GM20431 (cell line): Measurements from ENCODE around the gene MYMK.

Source experiments
- in situ Hi-C: fragments of 300-500 bp; cut with MseI, MboI; formaldehyde crosslinking; loops from one replicate; pipeline ENCODE4 v1.15.0; 2020; ENCODE audit warnings: low sequenced_read_pairs; ENCODE audit not compliant: unreplicated experiment

Gene MYMK

DNA sequence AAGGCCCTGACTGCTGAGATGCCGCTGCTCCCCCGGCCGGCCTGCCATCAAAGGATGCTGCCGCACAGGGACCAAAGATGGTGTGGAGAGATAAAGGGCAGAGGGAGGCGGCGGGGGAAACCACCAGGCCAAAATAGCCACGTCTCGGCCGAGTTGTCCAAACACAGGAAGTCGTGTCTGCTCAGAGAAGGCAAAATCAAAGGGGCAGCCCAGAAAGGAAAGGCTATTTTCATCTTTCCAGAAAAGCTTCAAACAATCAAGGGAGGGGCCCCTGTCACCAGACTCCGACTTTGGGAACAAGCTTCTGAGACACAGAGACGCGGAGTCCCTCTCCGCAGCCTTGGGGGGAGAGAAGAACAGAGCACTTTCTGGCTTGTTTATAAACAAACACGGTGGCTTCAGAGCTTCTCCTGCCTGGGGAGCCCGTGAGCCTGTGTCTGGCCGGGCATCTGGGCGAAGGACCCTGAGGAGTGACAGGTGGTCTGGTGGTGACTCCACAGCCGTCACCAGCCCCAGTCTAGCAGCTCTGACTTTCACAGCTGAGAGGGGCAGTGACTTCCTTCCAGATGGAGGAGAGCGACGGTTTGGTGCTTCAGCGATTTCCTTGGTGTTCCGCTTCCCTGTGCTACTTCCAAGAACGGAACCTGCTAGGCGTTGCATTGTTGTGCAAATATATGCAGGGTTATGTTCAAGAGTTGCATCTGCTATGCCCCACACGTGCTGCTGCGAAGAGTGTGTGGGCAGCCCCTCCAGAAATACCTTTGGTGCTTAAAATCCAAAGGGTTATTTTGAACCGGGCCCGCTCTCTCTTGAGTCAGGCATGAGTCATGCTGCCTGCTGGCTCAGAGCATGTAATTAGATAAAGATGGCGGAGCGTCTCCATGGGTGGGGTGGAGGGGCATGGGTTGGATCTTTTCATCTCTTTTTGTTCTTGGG is 33.7 kb upstream of the MYMK start:
- in situ Hi-C loops = no loop called here

DNA sequence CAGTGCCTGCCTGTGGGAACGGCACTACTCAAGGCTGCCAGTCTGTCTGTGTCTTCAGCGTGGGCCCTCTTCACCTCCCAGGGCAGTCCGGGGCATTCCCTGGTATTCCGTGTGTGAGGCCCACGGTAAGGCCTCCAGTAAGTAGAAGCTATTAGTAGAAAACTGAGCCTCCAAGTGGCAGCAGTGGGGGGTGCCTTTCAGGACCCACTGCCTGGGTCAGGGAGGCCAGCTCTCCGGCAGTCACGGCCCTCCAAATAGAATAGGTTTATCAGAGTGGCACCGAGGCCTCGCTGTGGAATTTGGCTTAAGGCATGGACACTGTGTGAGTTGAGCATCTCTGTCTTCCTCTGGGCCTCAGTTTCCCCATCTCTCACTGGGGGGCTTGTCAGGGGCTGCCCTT is 32.8 kb upstream of the MYMK start:
- in situ Hi-C loops = no loop called here

DNA sequence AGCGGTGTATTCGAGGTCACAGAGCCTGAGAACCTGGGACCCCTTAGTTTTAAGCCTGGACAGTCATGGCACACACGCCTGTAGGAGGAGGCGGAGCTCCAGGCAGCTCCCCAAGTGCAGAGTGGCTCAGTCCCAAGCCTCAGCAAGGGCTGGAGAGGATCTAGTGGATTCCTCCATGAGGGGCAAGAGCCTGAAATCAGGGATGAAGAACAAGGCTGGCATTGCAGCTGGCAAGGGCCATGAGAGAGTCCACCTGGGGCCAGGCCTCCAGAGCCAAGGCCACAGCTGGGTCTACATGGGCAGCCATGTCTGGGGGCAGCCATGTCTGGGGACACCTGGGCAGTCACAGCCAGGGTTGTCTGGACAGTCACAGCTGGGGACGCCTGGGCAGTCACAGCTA is 31.6 kb upstream of the MYMK start:
- in situ Hi-C loops = no loop called here

DNA sequence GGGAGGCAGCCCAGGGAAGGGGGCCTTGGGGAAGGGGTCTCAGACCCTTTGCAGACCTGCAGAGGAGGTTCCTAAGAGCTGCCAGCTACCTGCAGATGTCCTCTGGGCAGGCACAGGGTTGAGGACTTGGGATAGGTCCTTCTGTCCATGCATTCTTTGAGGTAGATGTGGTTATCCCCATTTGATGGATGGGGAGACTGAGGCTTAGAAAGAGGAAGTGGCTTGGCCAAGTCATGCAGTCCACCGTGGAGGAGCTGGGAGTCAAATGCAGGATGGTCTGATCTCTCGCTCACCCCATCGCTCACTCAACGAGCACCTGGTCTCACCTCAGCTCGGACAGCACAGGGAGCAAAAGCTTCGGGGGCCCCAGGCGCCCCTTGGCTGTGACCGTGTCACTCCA is 30.0 kb upstream of the MYMK start:
- in situ Hi-C loops = no loop called here

DNA sequence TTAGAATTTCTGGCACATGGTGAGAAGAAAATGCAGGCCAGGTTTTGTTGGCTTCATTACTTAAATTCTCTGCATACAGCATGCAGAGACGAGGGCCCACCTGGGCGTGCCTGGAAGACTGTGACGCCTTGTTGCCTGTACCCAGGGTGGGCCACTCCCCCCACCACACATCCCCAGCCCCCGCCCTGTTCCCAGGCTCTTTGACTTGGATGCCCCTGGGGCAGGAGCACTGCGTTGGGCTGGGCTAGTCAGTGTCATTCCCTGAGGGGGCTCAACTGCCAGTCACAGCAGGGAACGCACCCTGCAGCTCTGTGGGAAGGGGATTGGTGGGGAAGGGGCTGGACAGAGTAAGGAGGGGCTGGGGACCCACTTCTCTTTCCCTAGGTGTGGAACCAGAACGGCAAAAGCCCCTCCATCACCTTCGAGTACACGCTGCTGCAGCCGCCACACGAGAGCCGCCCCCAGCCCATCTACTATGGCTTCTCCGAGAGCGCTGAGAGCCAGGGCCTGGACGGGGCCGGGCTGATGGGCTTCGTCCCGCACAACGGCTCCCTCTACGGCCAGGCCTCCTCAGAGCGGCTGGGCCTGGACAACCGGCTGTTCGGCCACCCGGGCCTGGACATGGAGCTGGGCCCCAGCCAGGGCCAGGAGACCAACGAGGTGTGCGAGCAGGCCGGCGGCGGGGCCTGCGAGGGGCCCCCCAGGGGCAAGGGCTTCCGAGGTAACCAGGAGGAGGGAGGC is 29.4 kb upstream of the MYMK start:
- in situ Hi-C loops = no loop called here

DNA sequence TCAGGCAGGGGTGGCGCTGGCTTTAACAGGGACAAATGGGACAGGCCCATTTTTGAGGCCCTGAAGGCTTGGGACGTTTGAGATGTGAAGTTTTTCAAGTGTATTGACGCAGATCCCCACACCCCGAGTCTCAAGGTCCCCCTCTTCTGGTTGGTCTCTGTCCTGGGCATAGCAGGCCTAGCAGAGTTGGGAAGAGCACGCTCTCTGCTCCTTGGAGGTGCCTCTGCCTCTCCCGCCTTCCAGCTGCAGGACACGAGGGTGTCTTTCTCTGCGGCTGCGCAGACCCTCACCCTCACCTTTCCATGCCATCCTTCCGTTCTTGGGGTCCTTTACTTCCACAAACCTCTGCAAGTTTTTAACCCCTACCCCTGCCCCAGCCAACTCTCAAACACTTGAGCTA is 28.4 kb upstream of the MYMK start:
- in situ Hi-C loops = no loop called here

DNA sequence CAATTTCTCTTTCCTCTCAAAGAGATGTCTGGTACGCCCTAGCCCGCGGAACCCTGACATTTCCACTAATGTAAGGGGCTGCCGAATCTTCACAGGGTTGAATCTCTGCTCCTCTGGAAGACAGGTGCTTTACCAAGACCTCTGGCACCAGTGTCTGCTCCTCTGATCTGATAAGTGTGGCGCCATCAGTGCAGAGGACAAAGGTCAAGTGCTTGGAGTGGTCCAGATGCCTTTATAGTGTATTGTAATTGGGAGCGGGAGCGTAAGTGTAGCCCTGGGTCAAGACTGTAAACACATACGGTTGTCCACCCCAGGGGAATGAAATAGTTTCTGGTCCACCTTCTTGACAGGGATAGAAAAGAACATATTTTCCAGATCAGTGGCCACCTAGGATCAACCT is 27.5 kb upstream of the MYMK start:
- in situ Hi-C loops = no loop called here

DNA sequence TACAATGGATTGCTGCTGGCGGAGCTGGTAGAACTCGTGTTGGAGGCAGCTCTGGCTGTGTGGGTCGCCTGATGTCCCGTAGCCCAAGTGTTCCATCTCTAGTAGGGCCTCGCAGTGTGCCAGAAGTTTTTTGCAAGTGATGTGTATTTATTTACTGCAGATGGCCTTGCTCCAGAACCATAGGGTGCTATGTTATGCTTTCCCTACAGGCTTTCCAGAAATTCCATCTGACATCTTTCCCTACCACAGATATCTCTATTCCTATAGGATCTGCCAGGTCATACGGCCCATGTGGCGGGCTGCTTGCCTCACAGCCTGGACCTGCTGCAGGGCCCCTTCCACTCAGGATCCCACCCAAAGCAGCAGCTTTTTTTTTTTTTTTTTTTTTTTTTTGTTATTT is 26.7 kb upstream of the MYMK start:
- in situ Hi-C loops = no loop called here

DNA sequence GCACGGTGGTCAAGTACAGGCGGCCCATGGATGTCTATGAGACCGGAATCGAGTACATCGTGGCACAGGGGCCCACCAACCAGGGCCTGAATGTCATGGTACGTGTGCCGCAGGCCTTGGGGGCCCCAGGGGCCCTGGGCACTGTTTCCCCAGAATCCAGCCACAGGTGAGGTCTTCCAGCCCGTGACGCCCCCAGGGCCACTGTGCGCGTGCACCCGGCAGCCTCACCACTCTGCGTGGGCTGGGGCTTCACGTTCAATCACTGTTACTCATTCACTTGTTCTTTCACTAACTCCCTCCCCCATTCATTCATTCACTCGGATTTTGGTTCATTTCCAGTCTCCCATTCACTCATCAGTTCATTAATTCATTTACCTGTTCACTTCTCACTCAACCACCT is 22.4 kb upstream of the MYMK start:
- in situ Hi-C loops = no loop called here

DNA sequence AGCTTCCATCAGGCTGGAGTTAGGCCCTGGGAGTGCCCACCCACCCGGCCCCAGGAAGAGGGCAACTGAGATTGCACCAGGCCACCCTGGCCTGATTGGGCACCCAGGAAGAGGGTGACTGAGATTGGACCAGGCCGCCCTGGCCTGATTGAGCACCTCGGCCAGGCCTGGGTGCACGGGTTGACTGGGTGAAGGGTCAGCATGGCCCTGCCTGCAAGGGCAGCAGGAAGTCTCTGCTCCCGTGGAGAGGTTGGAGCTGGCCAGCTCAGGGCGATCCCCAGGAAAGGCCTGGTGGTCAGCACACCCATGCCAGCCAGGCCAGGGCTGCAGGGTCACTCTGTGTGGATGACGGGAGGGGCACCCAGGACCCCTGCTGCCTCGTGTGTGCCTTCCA is 21.5 kb upstream of the MYMK start:
- in situ Hi-C loops = no loop called here

DNA sequence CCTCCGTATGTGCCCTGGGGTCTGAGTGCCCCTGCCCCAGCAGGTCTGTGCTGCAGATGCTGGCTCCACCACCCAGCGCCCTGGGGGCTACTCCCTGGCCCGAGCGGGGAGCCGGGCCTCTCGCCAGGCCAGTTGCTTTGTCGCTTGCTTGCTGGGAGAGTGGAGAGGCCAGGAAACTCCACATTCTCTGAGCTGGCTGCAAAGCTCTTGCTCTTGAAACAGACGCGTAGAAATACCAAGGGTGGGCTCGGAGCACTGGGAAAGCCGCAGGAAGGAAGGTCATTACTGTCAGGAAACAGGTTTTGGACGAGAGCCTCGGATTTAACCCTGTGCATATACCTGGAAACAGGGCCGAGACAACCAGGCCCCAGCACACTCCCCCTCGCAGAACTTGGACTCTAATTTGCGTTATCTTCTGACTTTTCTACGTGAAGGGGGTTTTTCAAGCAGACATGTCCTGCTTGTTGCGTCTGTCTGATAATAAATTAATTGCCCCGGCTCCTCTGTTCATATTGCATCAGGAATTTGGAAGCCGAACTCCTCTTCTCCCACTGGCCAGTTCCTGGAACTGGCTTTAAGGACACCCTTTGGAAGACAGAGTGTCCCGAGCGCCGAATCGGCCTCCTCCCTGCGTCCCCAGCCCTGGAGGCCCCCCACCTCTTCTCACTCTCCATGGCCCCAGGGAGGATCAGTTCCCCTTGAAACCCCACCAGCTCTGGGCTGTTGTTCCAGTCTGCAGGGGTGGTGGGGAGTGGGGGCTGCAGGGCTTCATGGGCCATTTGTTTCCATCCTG is 20.9 kb upstream of the MYMK start:
- in situ Hi-C loops = no loop called here

DNA sequence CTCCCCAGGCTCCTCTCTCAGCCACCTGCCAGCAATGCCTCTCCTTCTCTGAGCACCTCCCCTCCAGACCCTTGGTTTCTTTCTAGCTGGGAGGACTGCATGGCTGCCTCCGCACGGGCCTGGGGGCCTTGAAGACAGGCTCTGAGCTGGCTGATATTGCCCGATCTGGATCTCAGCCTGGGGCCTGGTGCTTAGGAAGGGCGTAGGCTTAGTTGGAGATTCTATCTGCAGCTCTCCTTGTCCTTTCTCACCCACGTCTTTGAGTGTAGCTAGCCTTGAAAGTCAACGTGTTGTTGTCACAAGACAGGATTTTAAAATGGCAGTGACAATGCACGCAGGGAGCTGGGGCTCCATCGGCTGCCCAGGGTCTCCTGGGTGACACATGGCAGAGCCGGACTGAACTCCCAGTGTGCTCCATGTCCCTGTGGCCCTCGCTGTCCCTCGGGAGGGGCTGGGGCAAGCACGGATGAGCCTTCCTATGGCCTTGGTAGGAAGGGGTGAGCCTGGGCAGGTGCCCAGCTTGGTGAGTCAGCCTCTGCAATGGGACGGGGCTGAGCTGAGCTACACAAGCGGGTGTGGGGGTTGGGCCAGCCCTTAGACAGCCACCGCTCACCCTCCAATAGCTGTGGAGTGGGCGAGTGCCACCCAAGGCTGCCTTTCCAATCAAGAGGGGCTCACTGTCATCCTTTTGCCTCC is 19.2 kb upstream of the MYMK start:
- in situ Hi-C loops = no loop called here

DNA sequence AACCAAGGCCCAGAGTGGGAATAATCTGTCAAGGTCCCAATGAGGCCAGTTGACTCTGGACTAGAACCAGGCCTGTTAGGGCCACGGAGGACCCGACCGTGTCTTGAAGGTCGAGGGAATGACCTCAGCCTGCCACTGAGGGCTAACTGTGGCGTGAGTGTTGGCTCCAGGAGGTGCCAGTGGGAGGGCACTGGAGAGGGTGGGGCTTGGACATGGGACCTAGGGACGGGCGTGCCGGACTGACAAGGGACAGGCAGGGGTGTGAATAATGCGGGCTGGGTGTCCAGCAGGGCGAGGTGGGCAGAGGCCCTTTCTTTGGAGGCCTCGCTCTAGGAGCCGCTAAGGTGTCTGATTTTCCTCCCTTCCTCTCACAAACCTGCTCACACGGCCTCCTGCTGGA is 17.2 kb upstream of the MYMK start:
- in situ Hi-C loops = no loop called here

DNA sequence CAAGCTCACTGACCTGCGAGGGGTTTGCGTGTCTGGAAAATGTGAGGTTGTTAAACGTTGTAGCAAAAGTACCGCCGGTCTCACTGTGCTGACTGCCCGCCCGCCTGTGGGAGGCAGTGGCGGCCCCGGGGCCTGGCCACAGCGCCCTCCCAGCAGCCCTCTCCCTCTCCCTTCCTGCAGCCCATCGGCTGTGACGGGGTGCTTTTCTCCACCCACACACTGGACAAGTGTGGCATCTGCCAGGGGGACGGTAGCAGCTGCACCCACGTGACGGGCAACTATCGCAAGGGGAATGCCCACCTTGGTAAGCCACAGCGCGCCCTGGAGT is 15.9 kb upstream of the MYMK start:
- in situ Hi-C loops = no loop called here

DNA sequence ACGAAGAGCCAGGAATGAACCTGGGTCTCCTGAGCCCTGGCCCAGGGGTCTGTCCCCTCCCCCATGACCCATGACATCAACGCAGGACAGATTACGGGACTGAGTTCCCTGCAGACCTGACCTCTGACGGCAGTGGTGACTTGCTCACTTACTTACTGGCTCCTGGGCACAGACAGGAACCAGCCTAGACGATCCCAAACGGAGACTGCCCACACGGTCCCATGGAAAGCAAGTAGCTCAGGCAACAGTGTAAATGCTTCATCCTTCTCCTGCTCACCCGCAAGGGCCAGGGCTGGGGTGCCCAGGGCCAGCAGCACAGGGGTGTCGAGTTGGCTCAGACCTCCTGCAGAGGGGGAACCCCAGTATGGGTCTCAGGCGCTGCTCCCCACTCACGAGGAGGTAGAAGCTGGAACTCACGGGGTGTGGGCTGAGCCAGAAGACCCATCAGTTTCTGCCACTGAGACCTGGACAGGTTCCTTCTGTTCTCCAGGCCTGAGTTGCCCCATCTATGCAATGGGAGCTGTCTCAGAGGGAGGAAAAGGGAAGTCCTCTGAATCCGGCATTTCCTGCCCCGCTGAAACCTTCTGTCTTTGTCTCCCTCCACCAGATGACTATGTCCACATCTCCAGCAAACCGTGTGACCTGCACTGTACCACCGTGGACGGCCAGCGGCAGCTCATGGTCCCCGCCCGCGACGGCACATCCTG is 15.4 kb upstream of the MYMK start:
- in situ Hi-C loops = no loop called here

DNA sequence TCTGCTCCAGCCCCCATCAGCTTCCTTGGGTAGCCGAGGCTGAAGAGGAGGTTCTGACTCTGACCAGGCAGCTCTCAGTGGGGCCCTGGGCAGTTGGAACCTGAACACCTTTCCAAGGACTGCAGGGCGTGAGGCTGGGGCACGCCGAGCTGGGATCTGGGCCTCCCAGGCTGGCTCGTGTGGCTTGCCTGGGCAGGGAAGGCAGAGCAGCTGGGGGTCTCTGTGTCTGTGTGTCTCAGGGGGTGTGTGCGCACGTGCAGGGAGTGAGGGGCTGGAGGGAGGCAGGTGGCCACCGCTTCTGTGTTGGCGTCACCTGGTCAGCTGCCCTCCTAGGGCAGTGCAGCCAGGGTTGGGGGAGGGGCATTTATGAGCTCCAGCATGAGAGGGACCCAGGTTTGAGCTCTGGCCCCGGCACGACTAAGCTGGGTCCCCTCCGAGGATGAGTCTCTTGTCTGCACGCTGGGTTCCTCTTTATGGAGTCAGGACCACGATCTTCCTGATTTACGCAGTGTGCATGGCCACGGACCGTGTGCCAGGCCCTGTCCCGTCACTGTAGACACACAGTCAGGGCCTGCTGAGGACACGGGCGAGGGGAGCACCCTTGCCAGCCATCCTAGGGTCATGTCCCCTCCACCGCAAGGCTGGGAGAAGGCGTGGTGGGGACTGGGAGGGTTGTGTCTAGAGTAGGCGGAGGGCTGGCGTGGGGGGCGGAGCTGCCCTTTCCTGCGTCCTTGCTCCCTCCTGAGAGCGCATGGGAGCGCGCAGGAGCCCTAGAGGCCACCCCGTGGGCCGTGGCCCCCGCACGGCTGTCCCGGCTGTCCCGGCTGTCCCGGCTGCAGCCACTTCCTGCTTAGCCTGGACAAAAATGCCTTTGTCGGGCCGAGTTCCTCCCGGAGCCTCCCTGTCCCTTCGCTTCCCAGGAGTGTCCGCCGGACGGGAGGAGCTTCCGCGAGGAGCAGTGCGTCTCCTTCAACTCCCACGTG is 14.4 kb upstream of the MYMK start:
- in situ Hi-C loops = no loop called here

DNA sequence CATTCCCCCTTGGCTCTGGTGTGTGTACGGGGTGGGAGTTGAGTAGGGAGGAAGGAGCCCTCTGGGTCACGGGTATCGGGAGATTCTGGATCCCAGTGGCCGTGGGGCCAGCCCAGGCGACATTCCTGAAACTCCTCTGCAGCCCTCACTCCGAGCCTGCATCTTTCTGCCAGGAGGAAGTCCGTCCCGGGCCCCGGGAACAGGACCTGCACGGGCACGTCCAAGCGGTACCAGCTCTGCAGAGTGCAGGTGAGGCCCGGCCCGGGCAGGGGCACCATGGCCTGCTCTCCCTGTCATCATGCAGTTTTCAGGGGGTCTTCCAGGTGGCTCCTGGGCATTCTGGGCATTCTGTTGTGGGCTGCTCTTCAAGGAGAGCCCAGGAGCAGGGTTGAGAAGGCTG is 13.4 kb upstream of the MYMK start:
- in situ Hi-C loops = no loop called here

DNA sequence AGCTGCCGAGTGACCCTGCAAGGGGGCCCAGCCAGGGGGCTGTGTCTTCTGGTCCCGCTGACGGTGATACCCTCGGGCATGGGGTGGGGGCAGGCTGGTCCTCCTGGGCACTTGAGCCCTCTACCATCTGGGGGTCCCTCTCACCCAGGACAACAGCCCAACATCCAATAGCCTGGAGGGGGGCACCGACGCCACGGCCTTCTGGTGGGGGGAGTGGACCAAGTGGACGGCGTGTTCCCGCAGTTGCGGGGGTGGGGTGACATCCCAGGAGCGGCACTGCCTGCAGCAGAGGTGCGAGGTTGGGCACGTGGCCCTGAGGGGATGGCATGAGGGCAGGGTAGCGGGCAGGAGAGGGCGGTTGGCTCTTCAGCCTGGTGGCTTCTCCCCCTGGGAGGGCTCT is 12.5 kb upstream of the MYMK start:
- in situ Hi-C loops = no loop called here

DNA sequence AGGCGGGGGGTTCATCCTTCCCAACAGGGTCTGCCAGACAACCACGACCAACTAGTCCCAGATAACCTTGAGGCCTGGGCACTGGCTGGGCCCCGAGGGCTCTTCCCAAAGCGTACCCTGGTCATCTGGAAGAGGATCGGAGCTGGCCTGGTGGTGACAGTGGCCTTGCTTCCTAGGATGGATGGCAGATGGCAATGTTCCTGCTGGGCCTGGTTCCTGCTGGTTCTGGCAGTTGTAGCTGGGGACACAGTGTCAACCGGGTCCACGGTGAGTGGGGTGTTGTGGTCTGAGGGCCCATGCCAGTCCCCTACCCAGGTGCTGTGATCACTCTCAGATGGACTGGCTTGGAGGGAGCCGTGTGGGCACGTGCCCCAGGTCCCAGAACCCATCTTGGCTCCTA is 11.8 kb upstream of the MYMK start:
- in situ Hi-C loops = no loop called here
